MM.1S (cell line): Measurements from ENCODE around the gene FOXP1.

Source experiments
- EZH2 ChIP-seq: fragments of 300-600 bp; sonication (generic); optimal IDR thresholded peaks from 2 replicates; pipeline ENCODE3; 2017; ENCODE audit warnings: low read depth, mild to moderate bottlenecking, antibody characterized with exemption, low read length, mixed read lengths
- EZH2phosphoT487 ChIP-seq: fragments of 300-600 bp; sonication (generic); IDR thresholded peaks from 2 replicates; pipeline ENCODE4 v1.6.1; 2018; ENCODE audit warnings: antibody characterized with exemption, low read length
- TF ChIP-seq, protein P1 (sequence below): fragments of 300-600 bp; sonication (generic); IDR thresholded peaks from 2 replicates; pipeline ENCODE4 v1.5.1; 2016; ENCODE audit warnings: antibody characterized with exemption, low read length, mixed read lengths

GRCh38 chr3:71419369-71419768 lies 164.2 kb downstream of the FOXP1 start:
- TF ChIP-seq, protein P1, sequence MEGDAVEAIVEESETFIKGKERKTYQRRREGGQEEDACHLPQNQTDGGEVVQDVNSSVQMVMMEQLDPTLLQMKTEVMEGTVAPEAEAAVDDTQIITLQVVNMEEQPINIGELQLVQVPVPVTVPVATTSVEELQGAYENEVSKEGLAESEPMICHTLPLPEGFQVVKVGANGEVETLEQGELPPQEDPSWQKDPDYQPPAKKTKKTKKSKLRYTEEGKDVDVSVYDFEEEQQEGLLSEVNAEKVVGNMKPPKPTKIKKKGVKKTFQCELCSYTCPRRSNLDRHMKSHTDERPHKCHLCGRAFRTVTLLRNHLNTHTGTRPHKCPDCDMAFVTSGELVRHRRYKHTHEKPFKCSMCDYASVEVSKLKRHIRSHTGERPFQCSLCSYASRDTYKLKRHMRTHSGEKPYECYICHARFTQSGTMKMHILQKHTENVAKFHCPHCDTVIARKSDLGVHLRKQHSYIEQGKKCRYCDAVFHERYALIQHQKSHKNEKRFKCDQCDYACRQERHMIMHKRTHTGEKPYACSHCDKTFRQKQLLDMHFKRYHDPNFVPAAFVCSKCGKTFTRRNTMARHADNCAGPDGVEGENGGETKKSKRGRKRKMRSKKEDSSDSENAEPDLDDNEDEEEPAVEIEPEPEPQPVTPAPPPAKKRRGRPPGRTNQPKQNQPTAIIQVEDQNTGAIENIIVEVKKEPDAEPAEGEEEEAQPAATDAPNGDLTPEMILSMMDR: no peak
- TF ChIP-seq EZH2 (no peak), EZH2phosphoT487 (no peak)
